ENCODE results near the gene TMED6. TPM values are rescaled to one million over a fixed set of nuclear protein-coding genes. Genes with fewer than 3 reads are reported as not detected.

The TMED6 gene
- total RNA-seq, 1 experiment from 2014 or later: 0.51 TPM

- Mint-ChIP-seq H3K4me1 (ENCODE audit: insufficient read depth, unreplicated experiment) (peaks cover 5% of the 10 kb centered on the region), H3K36me3 (ENCODE audit: insufficient read depth, unreplicated experiment) (peaks cover 73% of the 10 kb centered on the region), H3K27me3 (ENCODE audit: insufficient read depth, unreplicated experiment) (no peaks in the 10 kb centered on the region), H3K9me3 (ENCODE audit: unreplicated experiment) (no peaks in the 10 kb centered on the region), H3K27ac (ENCODE audit: low read depth, unreplicated experiment) (no peak overlapping the region), H3K4me3 (ENCODE audit: unreplicated experiment) (no peak overlapping the region)
- DNase-seq (ENCODE audit: unreplicated experiment): no peak
- no peak for TF ChIP-seq CTCF (IDR thresholded peaks at IDR 0.05; ENCODE audit: unreplicated experiment)
- intact Hi-C loops (cut with micrococcal nuclease): no loop called here
- ChIA-PET CTCF (no interaction called here), POLR2A (interaction anchor here (0.9 kb wide), 1 partner anchor 192 kb away, joined by 3 read pairs; no protein-coding TSS in a partner anchor)
- no TSS peak for BruUV-seq (replicated peaks)
Measured at GRCh38 chr16:69378760-69379159, 27.2 kb upstream of the TMED6 start.

GRCh38 chr16:69378036-69378435 lies 26.4 kb upstream of the TMED6 start:
- no TSS peak for BruUV-seq (replicated peaks)
- ChIA-PET CTCF (no interaction called here), POLR2A (interaction anchor here (0.9 kb wide), 1 partner anchor 193 kb away, joined by 3 read pairs; no protein-coding TSS in a partner anchor)
- Mint-ChIP-seq H3K4me3 (ENCODE audit: unreplicated experiment) (no peak overlapping the region), H3K27ac (ENCODE audit: low read depth, unreplicated experiment) (no peak overlapping the region), H3K9me3 (ENCODE audit: unreplicated experiment) (no peaks in the 10 kb centered on the region), H3K27me3 (ENCODE audit: insufficient read depth, unreplicated experiment) (no peaks in the 10 kb centered on the region), H3K4me1 (ENCODE audit: insufficient read depth, unreplicated experiment) (no peaks in the 10 kb centered on the region), H3K36me3 (ENCODE audit: insufficient read depth, unreplicated experiment) (peaks cover 67% of the 10 kb centered on the region)
- intact Hi-C loops (cut with micrococcal nuclease): no loop called here
- TF ChIP-seq CTCF (IDR thresholded peaks at IDR 0.05; ENCODE audit: unreplicated experiment): no peak
- no peak for DNase-seq (ENCODE audit: unreplicated experiment)

GRCh38 chr16:69376393-69377059 lies 24.9 kb upstream of the TMED6 start:
- ChIA-PET CTCF (interaction anchor here (0.6 kb wide), 1 partner anchor 360 kb away, joined by 3 read pairs; no protein-coding TSS in a partner anchor), POLR2A (interaction anchor here (1.2 to 1.5 kb wide), 2 partner anchors 9 to 35 kb away, joined by 3 to 4 read pairs; partner anchors contain the start of gene TERF2)
- no peaks in the 10 kb centered on the region for H3K9me3 Mint-ChIP-seq (ENCODE audit: unreplicated experiment)
- DNase-seq (ENCODE audit: unreplicated experiment): no peak
- H3K27me3 Mint-ChIP-seq (ENCODE audit: insufficient read depth, unreplicated experiment): no peaks in the 10 kb centered on the region
- no peak overlapping the region for H3K27ac Mint-ChIP-seq (ENCODE audit: low read depth, unreplicated experiment)
- no peak overlapping the region for H3K4me3 Mint-ChIP-seq (ENCODE audit: unreplicated experiment)
- no peaks in the 10 kb centered on the region for H3K4me1 Mint-ChIP-seq (ENCODE audit: insufficient read depth, unreplicated experiment)
- no TSS peak for BruUV-seq (replicated peaks)
- no peak for TF ChIP-seq CTCF (IDR thresholded peaks at IDR 0.05; ENCODE audit: unreplicated experiment)
- peaks cover 63% of the 10 kb centered on the region for H3K36me3 Mint-ChIP-seq (ENCODE audit: insufficient read depth, unreplicated experiment)
- intact Hi-C loops (cut with micrococcal nuclease): no loop called here

GRCh38 chr16:69373019-69373418 lies 21.4 kb upstream of the TMED6 start:
- no TSS peak for BruUV-seq (replicated peaks)
- H3K27me3 Mint-ChIP-seq (ENCODE audit: insufficient read depth, unreplicated experiment): no peaks in the 10 kb centered on the region
- H3K27ac Mint-ChIP-seq (ENCODE audit: low read depth, unreplicated experiment): no peak overlapping the region
- no peak for TF ChIP-seq CTCF (IDR thresholded peaks at IDR 0.05; ENCODE audit: unreplicated experiment)
- peaks cover 66% of the 10 kb centered on the region for H3K36me3 Mint-ChIP-seq (ENCODE audit: insufficient read depth, unreplicated experiment)
- CTCF ChIA-PET: interaction anchor here (0.5 to 0.7 kb wide), 2 partner anchors 32 to 1931 kb away, joined by 3 to 4 read pairs; no protein-coding TSS in a partner anchor
- H3K9me3 Mint-ChIP-seq (ENCODE audit: unreplicated experiment): no peaks in the 10 kb centered on the region
- intact Hi-C loops (cut with micrococcal nuclease): no loop called here
- DNase-seq (ENCODE audit: unreplicated experiment): no peak
- POLR2A ChIA-PET: interaction anchor here (0.8 to 1.1 kb wide), 2 partner anchors 11 to 12 kb away, joined by 3 to 4 read pairs; no protein-coding TSS in a partner anchor
- no peak overlapping the region for H3K4me3 Mint-ChIP-seq (ENCODE audit: unreplicated experiment)
- peaks cover 5% of the 10 kb centered on the region for H3K4me1 Mint-ChIP-seq (ENCODE audit: insufficient read depth, unreplicated experiment)
